ENCODE measurements around the gene TRPM1. TPM values are rescaled to one million over a fixed set of nuclear protein-coding genes. Genes with fewer than 3 reads are reported as not detected.

Gene TRPM1
- total and polyA plus RNA-seq, 2 donors (not counting 1 experiment from before 2014, with no cell fraction given): not detected

GRCh38 chr15:31067890-31068603 is 33.5 kb downstream of the TRPM1 start:
- Histone ChIP-seq H4K20me1 (ENCODE audit: control insufficient read depth, extremely low read depth, insufficient read depth, low read length) (no peaks in the 10 kb centered on the region), H3K79me2 (ENCODE audit: control insufficient read depth, insufficient read depth, low read length) (no peaks in the 10 kb centered on the region), H3K9me3 (ENCODE audit: control insufficient read depth, insufficient read depth, low read depth, low read length) (no peaks in the 10 kb centered on the region), H3K9ac (ENCODE audit: insufficient read depth, low read length) (no peak overlapping the region), H2AFZ (ENCODE audit: low read length) (no peak overlapping the region), H3K4me3 (replicated peaks in 1 of 4; ENCODE audit: control extremely low read depth in 1 of 4, insufficient read depth in 1 of 4, low read depth in 3 of 4, low read length in 4 of 4) (no peak overlapping the region), H3K27me3 (ENCODE audit: control insufficient read depth, insufficient read depth, low read length) (no peaks in the 10 kb centered on the region), H3K27ac (ENCODE audit: insufficient read depth, low read length) (no peak overlapping the region), H3K4me2 (ENCODE audit: extremely low read depth, insufficient read depth, low read length) (no peak overlapping the region), H3K4me1 (ENCODE audit: control insufficient read depth, extremely low read depth, insufficient read depth, low read length) (no peaks in the 10 kb centered on the region), H3K36me3 (ENCODE audit: control insufficient read depth, insufficient read depth, low read length) (no peaks in the 10 kb centered on the region)
- TF ChIP-seq EZH2 (IDR thresholded peaks at IDR 0.05; ENCODE audit: low read length, missing control alignments) (no peak), CTCF (conservative IDR thresholded peaks at IDR 0.05 in 1 of 2, IDR thresholded peaks at IDR 0.05 in 1 of 2; ENCODE audit: low read depth in 1 of 2, low read length in 2 of 2) (no peak)
- no peak for DNase-seq (ENCODE audit: low read depth in 2 of 2)

GRCh38 chr15:31065824-31066223 is 35.7 kb downstream of the TRPM1 start:
- DNase-seq (ENCODE audit: low read depth in 2 of 2): no peak
- H3K36me3 ChIP-seq (ENCODE audit: control insufficient read depth, insufficient read depth, low read length): no peaks in the 10 kb centered on the region
- H3K4me3 ChIP-seq (replicated peaks in 1 of 4; ENCODE audit: control extremely low read depth in 1 of 4, insufficient read depth in 1 of 4, low read depth in 3 of 4, low read length in 4 of 4): no peak overlapping the region
- no peak overlapping the region for H3K9ac ChIP-seq (ENCODE audit: insufficient read depth, low read length)
- no peaks in the 10 kb centered on the region for H3K27me3 ChIP-seq (ENCODE audit: control insufficient read depth, insufficient read depth, low read length)
- H3K9me3 ChIP-seq (ENCODE audit: control insufficient read depth, insufficient read depth, low read depth, low read length): no peaks in the 10 kb centered on the region
- no peaks in the 10 kb centered on the region for H3K79me2 ChIP-seq (ENCODE audit: control insufficient read depth, insufficient read depth, low read length)
- H4K20me1 ChIP-seq (ENCODE audit: control insufficient read depth, extremely low read depth, insufficient read depth, low read length): no peaks in the 10 kb centered on the region
- no peaks in the 10 kb centered on the region for H3K4me1 ChIP-seq (ENCODE audit: control insufficient read depth, extremely low read depth, insufficient read depth, low read length)
- H2AFZ ChIP-seq (ENCODE audit: low read length): no peak overlapping the region
- no peak overlapping the region for H3K27ac ChIP-seq (ENCODE audit: insufficient read depth, low read length)
- H3K4me2 ChIP-seq (ENCODE audit: extremely low read depth, insufficient read depth, low read length): no peak overlapping the region
- no peak for TF ChIP-seq CTCF (conservative IDR thresholded peaks at IDR 0.05 in 1 of 2, IDR thresholded peaks at IDR 0.05 in 1 of 2; ENCODE audit: low read depth in 1 of 2, low read length in 2 of 2)
- TF ChIP-seq EZH2 (IDR thresholded peaks at IDR 0.05; ENCODE audit: low read length, missing control alignments): no peak

- H3K27ac ChIP-seq (ENCODE audit: insufficient read depth, low read length): no peak overlapping the region
- H3K4me1 ChIP-seq (ENCODE audit: control insufficient read depth, extremely low read depth, insufficient read depth, low read length): no peaks in the 10 kb centered on the region
- no peak overlapping the region for H3K4me3 ChIP-seq (replicated peaks in 1 of 4; ENCODE audit: control extremely low read depth in 1 of 4, insufficient read depth in 1 of 4, low read depth in 3 of 4, low read length in 4 of 4)
- no peak overlapping the region for H3K4me2 ChIP-seq (ENCODE audit: extremely low read depth, insufficient read depth, low read length)
- no peak for DNase-seq (ENCODE audit: low read depth in 2 of 2)
- no peaks in the 10 kb centered on the region for H4K20me1 ChIP-seq (ENCODE audit: control insufficient read depth, extremely low read depth, insufficient read depth, low read length)
- no peak overlapping the region for H2AFZ ChIP-seq (ENCODE audit: low read length)
- TF ChIP-seq EZH2 (IDR thresholded peaks at IDR 0.05; ENCODE audit: low read length, missing control alignments) (no peak), CTCF (conservative IDR thresholded peaks at IDR 0.05 in 1 of 2, IDR thresholded peaks at IDR 0.05 in 1 of 2; ENCODE audit: low read depth in 1 of 2, low read length in 2 of 2) (no peak)
- H3K9me3 ChIP-seq (ENCODE audit: control insufficient read depth, insufficient read depth, low read depth, low read length): no peaks in the 10 kb centered on the region
- H3K36me3 ChIP-seq (ENCODE audit: control insufficient read depth, insufficient read depth, low read length): no peaks in the 10 kb centered on the region
- peaks cover 2% of the 10 kb centered on the region for H3K27me3 ChIP-seq (ENCODE audit: control insufficient read depth, insufficient read depth, low read length)
- H3K79me2 ChIP-seq (ENCODE audit: control insufficient read depth, insufficient read depth, low read length): no peaks in the 10 kb centered on the region
- H3K9ac ChIP-seq (ENCODE audit: insufficient read depth, low read length): no peak overlapping the region
These were observed 38.6 kb downstream of the TRPM1 start for GRCh38 chr15:31062911-31063310.

Data from fibroblast of lung (primary cell).